HG03064 (cell line): ENCODE data around the gene LCORL.

Experiments
- ATAC-seq: cut with Tn5 transposase; IDR thresholded peaks from one replicate; pipeline ENCODE4 v1.9.1; 2021; ENCODE audit warnings: low read depth; ENCODE audit not compliant: unreplicated experiment

LCORL gene

DNA sequence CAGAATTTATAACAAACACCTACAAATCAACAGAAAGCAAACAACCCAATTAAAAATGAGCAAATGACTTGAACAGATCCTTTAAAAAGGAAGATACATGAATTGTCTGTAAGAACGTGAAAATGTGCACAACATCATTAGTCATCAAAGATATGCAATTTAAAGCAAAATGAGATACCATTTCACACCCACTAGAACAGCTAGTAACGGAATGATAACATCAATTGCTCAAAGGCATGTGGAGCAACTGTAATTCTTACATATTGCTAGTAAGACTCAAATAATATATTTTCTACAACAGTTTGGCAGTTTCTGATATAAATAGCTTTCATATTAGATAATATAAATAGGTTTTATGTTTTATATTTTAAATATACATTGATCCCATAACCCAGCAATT is 82.5 kb downstream of the LCORL start:
- ATAC-seq, result no peak

DNA sequence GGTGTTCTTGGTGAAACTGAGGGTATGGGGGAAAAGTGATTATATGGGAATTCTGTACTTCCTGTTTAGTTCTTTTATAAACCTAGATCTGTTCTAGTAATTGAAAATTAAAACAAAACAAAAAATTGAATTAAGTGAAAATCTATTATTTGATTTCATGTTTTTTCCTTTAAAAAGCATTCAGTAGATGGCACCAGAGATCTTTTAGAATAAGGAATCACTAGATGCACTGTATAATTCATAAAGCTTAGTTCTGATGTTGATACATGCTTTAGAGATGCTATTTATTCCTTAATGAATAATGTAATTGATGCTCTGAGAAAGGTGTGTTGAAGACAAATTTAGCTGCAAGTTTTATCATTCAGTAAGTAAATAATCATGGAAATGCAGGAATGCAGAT is 87.3 kb downstream of the LCORL start:
- no peak for ATAC-seq

DNA sequence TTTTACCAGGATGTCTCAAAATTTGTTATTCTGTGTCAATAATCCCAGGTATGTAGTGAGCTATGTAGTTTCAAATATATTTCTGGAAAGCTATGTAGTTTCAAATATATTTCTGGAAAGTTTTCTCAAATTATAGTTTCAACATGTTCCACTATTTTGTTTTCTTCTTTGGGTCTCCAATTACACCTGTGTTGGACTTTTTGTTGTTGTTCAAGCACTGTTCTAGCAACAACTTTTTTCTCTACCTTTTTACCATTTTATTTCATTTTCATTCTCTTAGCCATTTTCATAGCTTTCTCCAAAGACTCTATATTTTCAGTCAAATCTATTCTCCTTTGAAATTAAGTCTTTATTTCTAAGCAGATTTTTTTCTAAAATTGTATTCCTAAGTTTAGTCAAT is 88.4 kb downstream of the LCORL start:
- no peak for ATAC-seq

DNA sequence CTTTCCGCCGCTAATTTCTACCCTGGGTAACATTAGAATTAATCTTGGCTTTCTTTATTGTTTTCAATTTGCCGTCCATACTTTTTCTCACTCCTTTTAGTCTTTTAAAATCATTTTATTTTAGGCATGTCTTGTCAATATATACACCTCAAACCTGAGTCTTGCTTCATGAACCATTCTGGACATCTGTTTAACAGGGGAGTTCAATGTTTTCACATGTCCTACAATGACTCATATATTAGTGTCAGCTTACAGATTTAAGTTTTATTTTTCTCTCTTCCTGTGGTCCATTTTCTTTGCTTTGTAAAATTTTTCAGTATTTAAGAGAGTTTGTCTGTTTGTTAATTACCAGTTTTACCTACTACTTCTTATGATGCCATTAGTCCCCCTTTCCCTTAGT is 89.5 kb downstream of the LCORL start:
- ATAC-seq, result no peak

DNA sequence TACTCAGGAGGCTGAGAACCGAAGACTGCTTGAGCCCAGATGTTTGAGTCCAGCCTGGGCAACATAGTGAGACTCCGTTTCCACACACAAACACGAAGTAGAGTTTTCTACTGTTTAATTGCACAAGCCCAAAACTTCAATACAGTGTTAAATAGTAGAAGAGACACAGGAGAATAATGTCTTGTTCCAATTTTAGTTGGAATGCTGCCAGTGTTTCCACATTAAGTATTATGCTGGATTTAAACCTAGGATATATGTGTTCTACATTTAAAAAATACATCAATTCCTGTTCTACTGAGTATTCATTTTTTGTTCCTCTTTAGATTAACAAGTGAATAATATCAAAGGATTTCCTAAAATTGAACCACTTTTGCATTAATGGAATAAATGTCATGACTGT is 91.3 kb downstream of the LCORL start:
- no peak for ATAC-seq

DNA sequence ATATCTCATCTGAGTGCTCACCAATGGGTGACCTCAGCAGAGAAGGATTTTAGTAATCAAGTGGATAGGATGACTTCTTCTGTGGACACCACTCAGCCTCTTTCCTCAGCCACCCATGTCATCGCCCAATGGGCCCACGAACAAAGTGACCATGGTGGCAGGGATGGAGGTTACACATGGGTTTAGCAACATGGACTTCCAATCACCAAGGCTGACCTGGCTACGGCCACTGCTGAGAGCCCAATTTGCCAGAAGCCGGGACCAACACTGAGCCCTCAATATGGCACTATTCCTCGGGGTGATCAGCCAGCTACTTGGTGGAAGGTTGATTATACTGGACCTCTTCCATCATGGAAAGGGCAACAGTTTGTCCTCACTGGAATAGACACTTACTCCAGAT is 97.4 kb downstream of the LCORL start:
- ATAC-seq, result no peak

DNA sequence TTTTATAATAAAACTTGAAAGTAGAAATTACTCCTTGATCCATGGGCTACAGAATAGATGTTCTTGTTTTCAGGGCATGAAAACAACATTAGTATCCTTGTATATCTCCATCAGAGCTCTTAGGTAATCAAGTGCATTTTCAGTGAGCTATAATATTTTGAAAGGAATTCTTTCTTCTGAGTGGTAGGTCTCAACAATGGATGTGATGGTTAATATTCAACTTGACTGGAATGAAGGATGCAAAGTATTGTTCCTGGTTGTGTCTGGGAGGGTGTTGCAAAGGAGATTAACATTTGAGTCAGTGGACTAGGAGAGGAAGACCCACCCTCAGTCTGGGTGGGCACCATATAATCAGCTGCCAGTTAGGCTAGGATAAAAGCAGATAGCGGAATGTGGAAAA is 100.1 kb downstream of the LCORL start:
- no peak for ATAC-seq

DNA sequence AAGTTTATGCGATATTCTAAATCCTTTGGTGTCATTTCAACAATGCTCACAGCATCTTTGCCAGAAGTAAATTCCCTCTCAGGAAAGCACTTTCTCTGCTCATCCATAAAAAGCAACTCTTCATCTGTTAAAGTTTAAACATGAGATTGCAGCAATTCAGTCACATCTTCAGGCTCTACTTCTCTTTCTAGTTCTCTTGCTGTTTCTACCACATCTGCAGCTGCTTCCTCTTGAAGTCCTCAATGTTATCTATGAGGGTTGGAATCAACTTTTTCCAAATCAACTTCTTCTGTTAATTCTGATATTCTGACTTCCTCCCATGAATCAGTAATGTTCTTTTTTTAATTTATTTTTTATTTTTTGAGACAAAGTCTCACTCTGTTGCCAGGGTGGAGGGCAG is 100.9 kb downstream of the LCORL start:
- ATAC-seq, result no peak

DNA sequence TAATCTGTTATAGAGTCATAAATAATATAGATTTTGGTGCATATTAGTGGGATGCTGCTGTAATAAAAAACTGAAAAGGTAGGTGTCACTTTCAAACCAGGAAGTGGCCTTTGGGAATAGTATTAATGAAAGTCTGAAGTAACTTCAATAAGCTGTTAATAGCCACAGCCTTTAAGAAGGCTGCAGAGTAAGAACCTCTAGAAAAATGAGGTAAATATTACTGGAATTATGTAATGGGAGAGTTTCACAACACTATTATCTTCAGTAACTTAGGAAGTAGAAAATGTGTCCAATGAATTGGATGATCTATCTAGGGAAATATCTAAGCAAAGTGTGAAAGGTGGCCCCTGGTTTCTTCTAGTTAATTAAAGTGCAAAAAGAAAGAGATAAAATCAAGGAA is 106.1 kb downstream of the LCORL start:
- ATAC-seq, result no peak

DNA sequence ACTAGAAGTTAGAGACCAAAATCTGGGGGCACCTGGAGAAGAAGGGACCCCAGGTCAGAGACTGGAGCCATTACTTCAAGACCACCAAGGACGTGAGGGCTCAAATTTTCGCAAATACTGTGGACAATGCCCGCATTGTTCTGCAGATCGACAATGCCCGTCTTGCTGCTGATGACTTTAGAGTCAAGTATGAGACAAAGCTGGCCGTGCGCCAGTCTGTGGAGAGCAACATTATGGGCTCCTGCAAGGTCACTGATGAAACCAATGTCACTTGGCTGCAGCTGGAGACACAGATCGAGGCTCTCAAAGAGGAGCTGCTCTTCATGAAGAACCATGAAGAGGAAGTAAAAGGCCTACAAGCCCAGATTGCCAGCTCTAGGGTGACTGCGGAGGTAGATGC is 109.5 kb downstream of the LCORL start:
- ATAC-seq, result no peak

DNA sequence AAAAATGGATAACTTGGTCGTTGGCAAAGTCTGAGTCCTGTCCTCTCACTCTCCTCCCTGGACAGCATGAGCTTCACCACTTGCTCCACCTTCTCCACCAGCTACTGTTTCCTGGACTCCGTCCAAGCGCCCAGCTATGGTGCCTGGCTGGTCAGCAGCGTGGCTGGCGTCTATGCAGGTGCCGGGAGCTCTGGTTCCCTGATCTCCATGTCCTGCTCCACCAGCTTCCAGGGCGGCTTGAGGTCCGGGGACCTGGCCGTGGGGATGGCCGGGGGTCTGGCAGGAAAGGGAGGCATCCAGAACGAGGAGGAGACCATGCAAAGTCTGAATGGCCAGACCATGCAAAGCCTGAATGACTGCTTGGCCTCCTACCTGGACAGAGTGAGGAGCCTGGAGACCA is 109.9 kb downstream of the LCORL start:
- no peak for ATAC-seq

DNA sequence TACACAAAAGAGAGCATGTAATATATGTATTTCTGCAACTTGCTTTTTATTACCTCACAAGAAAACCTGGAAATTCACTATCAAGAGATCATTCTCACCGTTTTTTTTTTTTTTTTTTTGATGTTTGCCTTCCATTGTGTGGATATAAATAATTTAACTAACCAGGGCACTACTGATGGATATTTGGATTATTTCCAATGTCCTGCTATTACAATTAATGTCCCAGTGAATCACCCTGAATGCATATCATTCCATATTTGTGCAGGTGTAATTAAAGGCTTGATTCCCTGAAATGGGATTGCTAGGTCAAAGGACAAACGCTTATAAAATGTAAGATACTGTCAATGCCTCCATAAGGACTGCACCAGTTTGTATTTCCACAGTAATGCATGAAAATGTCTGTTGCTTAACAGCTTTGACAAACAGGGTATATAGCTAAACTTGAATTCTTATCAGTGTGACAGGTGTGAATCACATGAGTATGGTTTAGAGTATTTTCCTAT is 123.0 kb downstream of the LCORL start:
- no peak for ATAC-seq

DNA sequence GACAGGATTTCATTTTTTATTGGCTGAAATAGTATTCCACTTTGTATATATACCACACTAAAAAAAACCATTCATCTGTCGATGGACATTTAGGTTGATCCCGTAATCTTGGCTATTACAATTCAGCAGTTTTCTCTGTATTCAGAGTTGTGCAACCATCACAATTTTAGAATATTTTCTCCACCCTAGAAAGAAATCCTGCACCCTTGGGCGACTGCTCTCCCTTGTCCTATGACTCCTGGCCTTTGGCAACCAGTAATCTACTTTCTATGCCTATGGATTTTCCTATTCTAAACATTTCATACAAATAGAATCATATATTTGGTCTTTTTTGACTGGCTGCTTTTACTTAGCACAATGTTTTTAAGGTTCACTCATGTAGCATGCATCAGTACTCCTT is 126.1 kb downstream of the LCORL start:
- no peak for ATAC-seq

DNA sequence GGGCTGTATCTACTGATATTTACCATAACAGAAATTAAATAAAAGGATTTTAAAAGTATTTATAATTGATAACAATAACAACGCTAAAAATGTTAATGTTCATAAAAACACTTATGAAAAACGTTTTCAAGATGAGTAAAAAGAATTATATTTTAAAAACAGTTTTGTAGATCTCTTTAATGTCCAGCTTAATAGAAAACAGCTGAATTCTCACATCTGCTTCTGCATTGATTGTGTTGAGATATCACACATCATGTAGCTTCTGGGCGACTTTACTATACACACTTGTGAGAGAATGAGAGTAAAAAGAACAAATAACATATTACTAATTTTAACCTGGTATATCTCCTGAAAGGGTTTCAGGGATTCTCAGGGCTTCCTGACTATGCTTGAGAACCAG is 127.1 kb downstream of the LCORL start:
- ATAC-seq, result no peak

DNA sequence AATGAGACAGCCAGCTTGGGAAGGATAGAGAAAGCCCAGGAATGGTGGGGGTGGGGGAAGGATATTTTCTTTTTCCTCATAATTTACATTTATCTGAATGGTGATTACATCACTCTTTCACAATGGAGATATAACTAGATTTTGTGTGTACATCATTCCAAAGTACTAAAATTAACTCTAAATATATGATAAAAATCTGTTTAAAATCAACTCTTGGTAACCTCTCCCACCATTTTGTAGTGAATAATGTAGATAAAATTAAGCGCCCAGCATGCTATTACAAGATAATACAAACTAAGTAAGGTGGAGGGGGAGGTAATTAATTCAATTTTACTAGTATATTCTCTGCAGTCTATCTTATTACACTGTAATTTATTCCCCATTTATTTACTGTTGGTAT is 131.9 kb downstream of the LCORL start:
- no peak for ATAC-seq

DNA sequence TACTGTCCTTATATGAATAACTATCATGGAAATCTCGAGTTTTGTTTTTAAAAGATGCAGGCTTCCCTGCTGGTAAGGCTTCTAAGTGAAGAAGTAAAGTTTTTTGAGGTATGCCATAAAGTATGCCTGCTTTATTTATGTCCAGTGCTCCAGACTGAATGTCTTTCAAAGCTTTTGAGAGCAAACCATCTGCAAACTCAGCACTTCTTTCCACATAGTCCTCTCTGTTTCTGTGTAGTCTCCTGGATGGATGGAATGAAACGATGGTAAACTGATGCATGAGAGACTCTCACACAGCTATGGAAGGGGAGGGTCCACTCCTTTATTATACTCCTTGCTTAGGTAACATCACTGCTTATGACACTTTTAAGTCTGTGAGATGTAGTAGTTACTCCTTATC is 137.0 kb downstream of the LCORL start:
- no peak for ATAC-seq

DNA sequence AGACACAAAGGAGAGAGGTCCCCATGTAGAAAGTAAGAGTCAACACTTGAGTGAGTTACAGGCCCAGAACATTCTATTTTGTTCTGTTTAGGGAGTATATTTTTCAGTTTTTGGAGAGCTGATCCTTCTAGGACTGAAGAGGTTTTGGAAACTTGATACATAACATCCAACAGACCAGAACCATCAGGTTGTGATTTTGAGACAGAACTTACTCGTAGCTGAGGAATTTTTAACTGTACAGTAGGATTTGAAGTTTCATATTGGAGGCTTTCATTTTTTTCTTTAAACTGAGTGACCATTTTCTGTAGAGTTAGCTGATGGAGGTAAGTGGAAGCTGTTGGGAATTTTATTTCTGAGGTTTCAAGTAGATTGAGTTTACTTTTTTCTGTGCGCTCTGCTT is 137.5 kb downstream of the LCORL start:
- ATAC-seq, result no peak

DNA sequence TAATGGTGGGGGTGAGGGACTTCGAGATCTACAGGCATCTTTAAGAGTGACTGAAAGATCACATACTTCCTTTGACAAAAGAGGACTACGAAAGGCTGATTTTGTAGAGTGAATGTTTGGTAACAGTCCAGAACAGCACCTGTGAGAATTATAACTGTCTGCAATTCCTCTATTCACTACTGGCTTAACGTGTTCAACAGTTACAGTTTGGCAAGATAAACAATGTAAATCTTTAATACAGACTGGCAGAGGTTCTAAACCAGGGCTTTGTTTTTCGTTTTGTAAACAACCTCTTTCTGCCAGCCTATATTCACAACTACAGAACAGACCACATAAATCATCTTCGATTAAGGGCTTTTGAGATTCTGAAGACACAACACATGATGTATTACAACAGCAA is 143.9 kb downstream of the LCORL start:
- ATAC-seq, result no peak

DNA sequence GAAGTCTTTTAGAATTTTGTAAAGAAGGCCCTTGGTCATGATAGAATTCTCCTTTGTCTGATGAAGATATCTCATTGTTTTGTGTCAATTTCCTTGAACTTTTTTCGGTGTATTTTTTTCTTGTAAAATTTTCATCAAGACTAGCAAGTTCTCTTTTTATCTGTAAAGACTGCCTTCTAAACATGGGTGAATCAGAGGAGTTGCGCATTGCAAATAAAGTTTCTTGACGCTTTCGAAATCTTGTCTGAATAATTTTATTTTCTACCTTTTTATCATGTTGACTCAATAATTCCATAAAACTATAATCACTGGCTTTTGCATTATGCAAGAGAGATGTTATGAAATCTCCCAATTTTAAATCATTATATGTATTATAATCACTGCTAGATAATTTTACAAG is 144.6 kb downstream of the LCORL start:
- no peak for ATAC-seq

DNA sequence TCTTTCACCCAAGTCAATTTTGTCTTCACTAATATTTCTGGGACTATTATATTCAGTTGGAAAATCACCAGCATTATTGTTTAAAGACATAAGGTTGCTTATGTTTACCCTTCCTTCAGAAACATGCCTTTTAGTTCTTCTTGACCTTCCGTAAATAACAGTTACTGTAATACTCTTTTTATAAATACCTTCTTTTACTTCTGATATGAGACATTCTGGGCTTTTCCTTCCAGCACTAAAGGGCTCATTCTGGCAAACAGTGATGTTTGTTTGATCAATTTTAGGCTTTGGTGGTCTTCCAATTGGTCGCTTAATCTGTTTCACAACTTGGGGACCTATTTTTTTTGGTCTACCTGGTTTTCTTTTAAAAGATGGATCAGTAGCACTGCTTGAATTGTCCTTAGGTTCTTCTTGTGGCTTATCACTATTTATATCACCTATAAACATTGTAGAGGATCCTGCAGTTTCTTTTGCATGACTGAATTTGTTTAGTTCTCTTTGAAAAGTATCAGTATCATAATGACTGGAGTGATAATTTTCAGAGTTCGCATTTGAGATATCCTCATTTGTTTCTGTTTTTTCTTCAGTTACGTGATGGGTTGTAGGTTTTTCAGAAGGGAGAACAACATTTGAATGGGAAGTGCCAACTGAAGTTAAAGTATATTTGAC is 146.0 kb downstream of the LCORL start:
- ATAC-seq, result peak; percentile 96

DNA sequence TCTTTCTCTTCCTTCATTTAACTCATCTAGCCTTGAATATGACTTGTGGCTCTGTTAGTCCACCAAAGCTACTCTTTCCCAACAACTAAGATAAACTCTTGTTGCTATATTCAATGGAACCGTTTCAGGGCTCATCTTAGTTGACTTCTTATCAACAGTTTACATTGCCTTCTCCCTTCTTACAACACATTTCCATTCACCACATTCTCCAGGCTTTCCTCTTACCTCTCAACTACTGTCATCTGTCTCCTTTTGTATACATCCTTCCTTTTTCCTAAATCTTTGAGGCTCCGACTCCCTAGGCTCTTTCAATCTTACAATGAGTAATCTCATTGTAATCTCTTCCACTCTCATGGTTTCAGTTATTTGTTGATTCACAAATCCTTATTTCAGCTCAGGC is 152.2 kb downstream of the LCORL start:
- no peak for ATAC-seq

DNA sequence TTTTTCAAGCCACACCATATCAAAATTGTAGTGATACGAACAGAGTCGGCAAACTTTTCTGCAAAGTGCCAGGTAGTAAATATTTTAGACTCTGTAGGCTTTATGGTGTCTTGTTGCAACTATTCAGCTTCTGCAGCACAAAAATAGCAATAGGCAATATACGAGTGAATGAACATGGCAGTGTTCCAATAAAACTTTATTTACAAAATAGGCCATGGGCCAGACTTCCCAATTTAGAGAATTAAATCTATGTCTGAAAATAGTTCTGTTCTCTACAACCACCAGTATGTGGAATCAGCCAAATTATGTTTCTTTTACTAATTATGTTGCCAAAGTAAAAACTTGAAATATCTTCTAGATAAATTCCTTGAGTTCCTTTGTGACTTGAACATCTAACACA is 154.3 kb downstream of the LCORL start:
- ATAC-seq, result no peak

DNA sequence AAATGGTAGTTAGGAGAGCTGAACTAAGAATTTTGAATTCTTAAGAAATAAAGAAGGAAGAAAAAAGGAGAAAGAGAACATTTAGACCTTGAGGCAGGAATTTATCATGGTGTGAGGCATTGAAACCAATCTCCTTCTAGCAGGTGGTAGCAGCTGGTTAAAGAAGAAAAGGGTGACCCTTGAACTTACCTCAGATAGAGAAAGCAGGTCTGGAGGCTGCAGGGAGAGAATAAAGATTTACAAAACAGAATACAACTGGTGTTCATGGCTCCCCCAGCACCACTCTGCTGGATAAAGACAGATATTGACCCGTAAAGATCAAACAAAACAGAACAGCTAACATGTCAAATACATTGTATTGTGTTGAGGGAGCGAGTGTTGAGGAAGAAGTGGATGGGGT is 154.7 kb downstream of the LCORL start:
- ATAC-seq, result no peak
